ENCODE data around the gene HEPACAM.

- TF ChIP-seq GATA1 (IDR thresholded peaks at IDR 0.05; ENCODE audit: low read depth, low read length): no peak
- no peak for TF ChIP-seq POLR2A (IDR thresholded peaks at IDR 0.05; ENCODE audit: low read length)
Measured at GRCh38 chr11:124918950-124919349, 16.9 kb downstream of the HEPACAM start, which contains the start of gene HEPN1.
